GM19438 (cell line): ENCODE results near the gene KCP.

Source experiments
- ATAC-seq: cut with Tn5 transposase; IDR thresholded peaks from one replicate; pipeline ENCODE4 v1.9.1; 2021; ENCODE audit warnings: low read depth; ENCODE audit not compliant: unreplicated experiment

KCP gene

DNA sequence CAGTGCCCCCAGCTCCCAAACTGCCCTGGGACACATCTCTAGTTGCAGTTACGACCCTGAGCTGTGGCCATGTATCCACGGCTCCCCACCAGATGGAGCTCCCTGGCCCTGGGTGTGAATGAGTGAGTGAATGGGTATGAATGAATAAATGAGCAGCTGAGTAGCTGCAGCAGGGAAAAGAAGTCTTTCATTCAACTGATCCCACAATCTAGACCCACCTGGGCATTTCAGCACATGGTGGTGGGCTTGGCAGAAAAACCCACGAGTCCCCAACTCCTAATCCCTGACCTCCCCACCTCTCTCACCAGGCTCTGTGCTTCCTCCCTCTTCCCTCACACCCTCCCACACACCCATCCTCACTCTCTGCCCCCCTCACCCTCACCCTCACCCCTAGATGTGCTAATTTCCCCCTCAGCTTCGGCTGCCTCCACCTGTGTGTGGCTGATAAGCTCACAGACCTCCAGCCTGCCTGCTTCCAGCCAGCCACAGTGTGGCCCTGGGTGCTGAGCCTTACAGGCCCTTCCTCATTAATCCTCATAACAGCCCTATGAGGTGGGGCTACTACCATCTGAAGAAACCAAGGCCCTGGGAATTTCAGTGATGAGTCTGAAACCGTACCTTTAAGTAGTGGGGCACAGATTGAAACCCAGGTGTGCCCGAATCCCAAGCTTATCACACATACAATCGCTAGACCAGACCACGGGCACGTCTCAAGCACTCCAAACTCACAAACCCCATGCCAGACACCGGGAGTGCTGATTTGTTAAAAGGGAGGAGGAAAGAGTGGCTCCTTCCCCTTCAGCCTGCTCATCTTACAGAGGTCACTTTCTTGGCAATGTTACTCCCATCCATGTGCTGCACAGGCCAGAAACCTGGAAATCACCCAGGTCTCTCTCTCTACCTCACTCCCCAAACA, 50.1 kb downstream of the KCP start:
- ATAC-seq, result no peak

- no peak for ATAC-seq
Observed at GRCh38 chr7:128859232-128860157, 51.0 kb downstream of the KCP start.

GRCh38 chr7:128858380-128859231, 51.9 kb downstream of the KCP start:
- no peak for ATAC-seq

DNA sequence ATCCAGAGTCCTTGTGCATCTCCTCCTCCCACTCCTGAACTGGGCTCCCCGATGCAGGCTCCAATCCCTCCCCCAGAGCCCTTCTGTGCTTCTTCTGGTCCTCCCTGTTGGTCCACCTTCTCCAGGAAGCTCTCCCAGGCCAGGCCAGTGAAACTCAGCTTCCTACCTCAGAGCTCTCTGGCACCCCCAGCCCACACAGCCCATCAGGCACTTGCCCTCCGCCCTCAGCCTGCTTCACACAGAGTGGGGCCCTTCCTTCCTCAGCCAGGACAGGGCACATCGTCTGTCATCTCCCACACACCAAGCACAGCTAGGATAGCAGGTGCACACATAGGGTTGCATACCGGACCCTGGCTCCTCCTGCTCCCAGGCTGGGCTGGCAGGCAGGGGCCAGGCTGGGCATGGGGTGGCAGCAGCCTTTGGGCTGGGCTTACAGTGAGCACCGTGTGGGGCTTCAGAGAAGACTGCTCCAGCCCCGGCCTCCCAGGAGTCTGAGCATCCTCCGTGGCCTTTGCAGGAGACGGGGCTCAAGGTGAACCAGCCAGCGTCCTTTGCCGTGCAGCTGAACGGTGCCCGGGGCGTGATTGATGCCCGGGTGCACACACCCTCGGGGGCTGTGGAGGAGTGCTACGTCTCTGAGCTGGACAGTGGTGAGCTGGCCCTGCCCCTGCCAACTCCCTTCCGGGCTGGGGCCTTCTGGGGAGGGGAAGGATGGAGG, 54.3 kb downstream of the KCP start:
- ATAC-seq, result no peak

DNA sequence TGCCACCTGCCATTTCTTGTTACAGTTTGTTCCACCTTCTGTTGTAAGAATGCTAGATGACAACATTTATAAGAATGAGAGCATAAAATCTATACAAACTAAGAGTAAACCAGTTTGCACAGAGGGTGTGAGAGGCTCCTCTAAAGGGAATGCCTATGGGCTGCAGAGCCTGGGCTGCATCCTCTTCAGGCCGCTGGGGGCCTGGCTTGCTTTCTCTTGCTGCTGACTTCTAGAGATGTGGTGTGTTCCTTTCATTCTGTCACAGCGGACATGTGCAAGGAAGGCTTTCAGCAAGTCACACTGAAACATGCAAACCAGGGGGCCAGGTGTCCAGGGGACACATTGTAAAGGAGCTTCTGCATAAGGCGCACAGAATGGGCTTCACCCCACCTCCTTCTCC, 55.0 kb downstream of the KCP start:
- ATAC-seq, result no peak

GRCh38 chr7:128854396-128854795, 56.1 kb downstream of the KCP start:
- no peak for ATAC-seq

DNA sequence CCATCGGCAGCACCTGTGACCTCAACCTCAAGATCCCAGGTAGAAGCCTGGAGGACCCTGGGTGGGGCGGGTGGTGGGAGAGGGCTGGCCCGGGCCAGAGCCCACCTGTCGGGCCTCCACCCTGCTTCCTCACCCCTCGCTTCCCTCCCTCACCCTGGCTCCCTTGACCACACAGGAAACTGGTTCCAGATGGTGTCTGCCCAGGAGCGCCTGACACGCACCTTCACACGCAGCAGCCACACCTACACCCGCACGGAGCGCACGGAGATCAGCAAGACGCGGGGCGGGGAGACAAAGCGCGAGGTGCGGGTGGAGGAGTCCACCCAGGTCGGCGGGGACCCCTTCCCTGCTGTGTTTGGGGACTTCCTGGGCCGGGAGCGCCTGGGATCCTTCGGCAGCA, 56.7 kb downstream of the KCP start:
- ATAC-seq, result no peak

- ATAC-seq, result no peak
Observed at GRCh38 chr7:128852537-128853254, 57.8 kb downstream of the KCP start.

DNA sequence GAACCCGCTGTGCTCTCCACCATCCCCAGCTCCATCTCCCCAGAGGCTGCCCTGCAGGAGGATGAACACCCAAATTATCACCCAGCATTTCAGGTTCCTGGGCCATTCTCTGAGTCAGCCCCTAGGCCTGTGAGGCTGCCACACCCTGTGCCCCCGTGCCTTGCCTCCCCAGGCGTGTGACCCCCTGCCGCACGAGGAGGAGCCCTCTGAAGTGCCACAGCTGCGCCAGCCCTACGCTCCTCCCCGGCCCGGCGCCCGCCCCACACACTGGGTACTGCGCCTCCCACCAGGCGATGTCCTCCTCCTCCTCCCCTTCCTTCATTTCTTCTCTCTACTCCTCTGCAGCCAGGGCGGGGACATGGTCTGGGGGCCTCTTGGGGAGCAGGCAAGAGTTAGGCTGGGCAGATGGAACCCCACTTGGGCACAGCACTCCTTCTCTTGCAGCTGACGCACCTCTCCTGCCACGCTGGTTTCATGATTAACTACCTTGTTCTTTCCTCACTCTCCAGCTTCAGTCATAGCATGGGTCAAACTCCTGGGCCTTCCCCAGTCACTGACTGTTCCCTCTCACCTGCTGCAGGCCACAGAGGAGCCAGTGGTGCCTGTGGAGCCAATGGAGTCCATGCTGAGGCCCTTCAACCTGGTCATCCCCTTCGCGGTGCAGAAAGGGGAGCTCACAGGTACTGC, 60.6 kb downstream of the KCP start:
- no peak for ATAC-seq

- no peak for ATAC-seq
Observed at GRCh38 chr7:128849156-128849515, 61.4 kb downstream of the KCP start.

GRCh38 chr7:128848289-128849155, 62.0 kb downstream of the KCP start:
- ATAC-seq, result no peak

- ATAC-seq, result no peak
Observed at GRCh38 chr7:128847721-128848211, 62.7 kb downstream of the KCP start.

DNA sequence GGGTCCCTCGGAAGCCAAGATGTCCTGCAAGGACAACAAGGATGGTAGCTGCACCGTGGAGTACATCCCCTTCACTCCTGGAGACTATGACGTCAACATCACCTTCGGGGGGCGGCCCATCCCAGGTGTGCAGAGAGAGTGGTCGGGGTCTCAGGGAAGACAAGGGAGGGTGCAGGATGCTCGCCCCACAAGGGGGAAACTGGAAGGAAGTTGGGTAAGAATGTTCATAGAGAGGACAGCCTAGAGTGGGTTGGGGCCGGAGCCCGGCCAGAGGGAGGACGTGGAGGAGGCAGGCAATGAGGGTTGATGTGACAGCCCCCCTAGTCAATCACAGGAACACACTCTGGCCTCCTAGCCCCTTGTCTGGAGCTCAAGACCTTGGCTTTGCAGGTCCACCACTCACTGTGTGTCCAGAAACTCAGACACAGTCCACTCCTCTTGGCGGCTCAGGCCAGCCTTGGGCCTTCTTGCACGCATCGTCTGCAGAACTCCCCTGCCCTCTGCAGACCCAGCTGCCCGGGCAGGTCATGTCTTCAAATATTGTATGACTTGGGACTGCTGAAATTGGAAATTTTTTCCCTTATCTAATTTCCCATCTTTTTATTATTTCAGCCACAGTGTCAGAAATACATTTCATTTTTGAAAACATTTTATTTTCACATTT, 63.6 kb downstream of the KCP start:
- ATAC-seq, result no peak

DNA sequence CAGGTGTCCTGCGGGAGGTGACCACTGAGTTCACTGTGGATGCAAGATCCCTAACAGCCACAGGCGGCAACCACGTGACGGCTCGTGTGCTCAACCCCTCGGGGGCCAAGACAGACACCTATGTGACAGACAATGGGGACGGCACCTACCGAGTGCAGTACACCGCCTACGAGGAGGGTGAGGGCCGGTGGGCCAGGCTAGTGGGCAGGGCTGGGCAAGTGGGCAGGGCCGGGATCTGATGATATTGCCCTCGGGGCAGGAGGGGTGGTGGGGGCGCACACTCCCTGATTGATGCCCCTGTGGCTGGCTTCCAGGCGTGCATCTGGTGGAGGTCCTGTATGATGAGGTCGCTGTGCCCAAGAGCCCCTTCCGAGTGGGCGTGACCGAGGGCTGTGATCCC, 64.5 kb downstream of the KCP start:
- no peak for ATAC-seq

- ATAC-seq, result no peak
Observed at GRCh38 chr7:128845475-128845874, 65.0 kb downstream of the KCP start.

- ATAC-seq, result no peak
Observed at GRCh38 chr7:128844777-128845311, 65.7 kb downstream of the KCP start.
